Body of pancreas (tissue), 4 donors: ENCODE results near the gene TIMP4. TPM values are rescaled to one million over a fixed set of nuclear protein-coding genes. Genes with fewer than 3 reads are reported as not detected.

Experiments
- ATAC-seq: fragments of 150-250 bp; one replicate; pipeline ENCODE4 v1.9.1; 2016
- DNase-seq, 4 donors: peaks; one replicate each; pipeline ENCODE4 v3.0.0-alpha.2; 2019
- H3K27ac ChIP-seq, 4 donors: fragments of 200-600 bp; sonication (generic); 1 replicate in 3 of 4; 2 replicates in 1 of 4; pipeline versions ENCODE4 v1.5.1 to v1.6.1; 2016 to 2019; ENCODE audit warnings: mild to moderate bottlenecking in 1 of 4, mixed read lengths in 1 of 4, moderate library complexity in 1 of 4
- H3K27me3 ChIP-seq, 2 donors: fragments of 200-600 bp; sonication (generic); one replicate each; pipeline ENCODE4 v1.6.0; 2016; ENCODE audit warnings: mild to moderate bottlenecking in 1 of 2
- H3K36me3 ChIP-seq, 2 donors: fragments of 200-600 bp; sonication (generic); replicated peaks in 1 of 2; 2 replicates each; pipeline ENCODE4 v1.5.1; 2016; ENCODE audit warnings: low read depth in 2 of 2; ENCODE audit not compliant: insufficient read depth in 1 of 2
- H3K4me1 ChIP-seq: fragments of 200-600 bp; sonication (generic); one replicate; pipeline ENCODE4 v1.6.0; 2016
- H3K4me3 ChIP-seq, 2 donors: fragments of 200-600 bp; sonication (generic); 1 replicate in 1 of 2; 2 replicates in 1 of 2; pipeline ENCODE4 v1.5.1; 2016 to 2019
- H3K9me3 ChIP-seq, 3 donors: fragments of 200-600 bp; sonication (generic); 1 replicate in 2 of 3; 2 replicates in 1 of 3; pipeline ENCODE4 v1.5.1; 2016
- POLR2A ChIP-seq, 3 donors: fragments of 450-650 bp; IDR thresholded peaks; one replicate each; pipeline ENCODE4 v1.6.1; 2016; ENCODE audit warnings: antibody characterized with exemption in 3 of 3, mild to moderate bottlenecking in 2 of 3
- WGBS, 2 donors: methylation state at CpG; one replicate each; pipeline ENCODE4 v1.1.5; 2017; 5-methylcytosine and 5-hydroxymethylcytosine counted together
- intact Hi-C: fragments of 100-400 bp; cut with DNase I; formaldehyde crosslinking; loops from one replicate; pipeline ENCODE4 v1.15.1; 2023
- total RNA-seq, 2 donors: library from RNA; depleted of rRNA; stranded (reverse); fragments of >200 nt; gene quantifications; one replicate each; pipeline ENCODE4 v1.1.0, GENCODE V29; 2016
- TF ChIP-seq, protein P1 (sequence below), 7 experiments: fragments of 450-650 bp in 4 of 7; fragments of 200-600 bp in 3 of 7; sonication (generic) in 3 of 7; IDR thresholded peaks; one replicate each; pipeline ENCODE4 v1.5.1; 2016 to 2019; ENCODE audit warnings: antibody characterized with exemption in 7 of 7

Gene TIMP4
- total RNA-seq, 2 donors from 2014 or later = 11.7 to 41.5 TPM

DNA sequence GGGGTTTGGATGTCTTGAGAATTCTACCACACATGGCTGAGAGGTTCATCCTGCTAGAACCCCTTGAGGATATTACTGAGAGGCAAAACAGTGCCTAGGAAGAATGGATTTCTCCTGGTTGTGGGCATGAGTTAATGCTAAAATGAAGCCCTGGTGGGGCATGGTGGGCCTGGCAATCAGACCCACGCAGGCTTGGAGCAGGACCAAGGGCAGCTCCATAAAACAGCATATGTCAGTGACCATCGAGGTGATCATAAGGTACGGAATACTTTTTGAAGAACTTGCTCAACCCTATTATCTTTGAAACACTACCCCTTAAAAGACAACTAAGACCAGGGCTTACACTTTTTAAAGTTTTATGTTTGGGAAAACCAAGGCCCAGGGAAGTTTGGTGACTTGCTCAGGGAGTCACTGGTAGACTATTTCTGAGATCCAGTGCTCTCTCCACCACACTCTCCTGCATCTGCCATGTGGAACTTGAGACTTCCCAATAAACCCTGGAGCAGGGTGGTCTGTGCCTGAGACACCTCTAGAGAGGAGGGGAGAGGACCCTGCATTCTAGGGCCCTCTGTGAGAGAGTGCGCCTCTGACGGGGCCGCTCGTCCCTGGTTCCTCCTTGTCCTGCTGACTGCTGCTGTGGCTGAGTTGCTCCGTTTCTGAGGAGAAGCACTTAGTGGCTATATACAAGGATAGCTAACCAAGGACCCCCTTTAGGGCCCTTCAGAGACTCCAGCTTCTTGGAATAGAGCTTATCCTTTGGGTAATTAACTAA is 28.0 kb upstream of the TIMP4 start:
- intact Hi-C loops = no loop called here
- no peaks in the 10 kb centered on the region for H3K27me3 ChIP-seq
- H3K4me3 ChIP-seq = no peak overlapping the region
- 76 to 81% methylated on average over 8 of the region's 8 CpGs for WGBS, 2 donors
- H3K9me3 ChIP-seq = no peaks in the 10 kb centered on the region
- ATAC-seq (no peak), DNase-seq (no peak)
- peak overlapping the region in 1 of 4 donors; percentile 58 for H3K27ac ChIP-seq
- H3K4me1 ChIP-seq = no peaks in the 10 kb centered on the region
- TF ChIP-seq, protein P1, sequence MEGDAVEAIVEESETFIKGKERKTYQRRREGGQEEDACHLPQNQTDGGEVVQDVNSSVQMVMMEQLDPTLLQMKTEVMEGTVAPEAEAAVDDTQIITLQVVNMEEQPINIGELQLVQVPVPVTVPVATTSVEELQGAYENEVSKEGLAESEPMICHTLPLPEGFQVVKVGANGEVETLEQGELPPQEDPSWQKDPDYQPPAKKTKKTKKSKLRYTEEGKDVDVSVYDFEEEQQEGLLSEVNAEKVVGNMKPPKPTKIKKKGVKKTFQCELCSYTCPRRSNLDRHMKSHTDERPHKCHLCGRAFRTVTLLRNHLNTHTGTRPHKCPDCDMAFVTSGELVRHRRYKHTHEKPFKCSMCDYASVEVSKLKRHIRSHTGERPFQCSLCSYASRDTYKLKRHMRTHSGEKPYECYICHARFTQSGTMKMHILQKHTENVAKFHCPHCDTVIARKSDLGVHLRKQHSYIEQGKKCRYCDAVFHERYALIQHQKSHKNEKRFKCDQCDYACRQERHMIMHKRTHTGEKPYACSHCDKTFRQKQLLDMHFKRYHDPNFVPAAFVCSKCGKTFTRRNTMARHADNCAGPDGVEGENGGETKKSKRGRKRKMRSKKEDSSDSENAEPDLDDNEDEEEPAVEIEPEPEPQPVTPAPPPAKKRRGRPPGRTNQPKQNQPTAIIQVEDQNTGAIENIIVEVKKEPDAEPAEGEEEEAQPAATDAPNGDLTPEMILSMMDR (IDR thresholded peaks at IDR 0.05) = no peak
- TF ChIP-seq POLR2A (IDR thresholded peaks at IDR 0.05) = no peak
- H3K36me3 ChIP-seq = no peaks in the 10 kb centered on the region

DNA sequence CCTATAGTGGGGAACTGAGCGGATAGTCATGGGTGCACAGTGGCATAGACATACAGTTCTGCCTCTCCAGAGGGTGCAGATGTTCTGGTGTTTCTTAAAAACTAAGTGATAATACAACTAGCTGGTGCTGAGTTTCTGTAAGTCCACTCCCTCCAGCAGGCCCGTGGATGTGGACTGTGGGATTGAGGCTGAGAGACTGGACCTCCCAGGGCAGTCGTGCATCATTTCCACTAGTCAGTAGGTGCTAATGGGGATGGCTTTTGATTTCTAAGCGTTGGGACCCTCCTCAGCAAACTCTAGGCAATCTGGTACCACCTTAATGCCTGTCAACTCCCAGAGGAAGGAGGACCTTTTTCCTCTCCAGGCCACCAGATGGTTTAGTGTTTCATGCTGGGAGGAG is 27.3 kb upstream of the TIMP4 start:
- Histone ChIP-seq H3K4me1 (no peaks in the 10 kb centered on the region), H3K27ac (no peak overlapping the region), H3K4me3 (no peak overlapping the region), H3K27me3 (no peaks in the 10 kb centered on the region), H3K9me3 (no peaks in the 10 kb centered on the region), H3K36me3 (no peaks in the 10 kb centered on the region)
- TF ChIP-seq POLR2A (IDR thresholded peaks at IDR 0.05) = no peak
- TF ChIP-seq, protein P1 (IDR thresholded peaks at IDR 0.05) = no peak
- DNase-seq = no peak
- intact Hi-C loops = no loop called here
- no peak for ATAC-seq
- WGBS, 2 donors = 54 to 66% methylated on average over 3 to 4 of the region's 4 CpGs

DNA sequence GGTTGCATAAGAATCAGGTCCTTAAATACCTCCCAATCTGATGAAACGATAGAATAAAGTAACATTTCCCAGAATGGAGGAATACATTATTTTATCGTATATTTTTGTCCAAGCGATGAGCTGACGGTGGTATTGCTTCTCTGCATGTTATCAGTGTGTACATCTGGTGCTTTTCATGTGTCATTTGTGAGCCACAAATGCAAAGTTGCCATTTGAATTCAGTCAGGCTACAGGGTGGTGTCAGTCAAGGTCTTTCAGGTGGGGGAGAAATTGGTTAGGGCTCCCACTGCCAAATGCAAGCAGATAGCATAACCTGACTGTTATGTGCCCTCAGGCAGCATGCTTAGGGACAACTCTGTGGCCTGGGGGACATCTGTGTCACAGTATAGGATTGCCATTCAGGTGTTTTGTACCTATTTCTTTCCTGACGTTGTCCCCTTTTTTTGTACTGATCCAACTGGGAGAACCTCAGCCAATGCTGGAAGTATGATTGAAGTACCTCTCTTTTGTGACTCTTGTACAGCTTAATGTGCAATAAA is 26.5 kb upstream of the TIMP4 start:
- intact Hi-C loops = no loop called here
- TF ChIP-seq, protein P1 (IDR thresholded peaks at IDR 0.05) = no peak
- TF ChIP-seq POLR2A (IDR thresholded peaks at IDR 0.05) = no peak
- no peaks in the 10 kb centered on the region for H3K36me3 ChIP-seq
- no peaks in the 10 kb centered on the region for H3K27me3 ChIP-seq
- DNase-seq = no peak
- ATAC-seq = no peak
- no peaks in the 10 kb centered on the region for H3K4me1 ChIP-seq
- WGBS, 2 donors = 65 to 68% methylated on average over 5 of the region's 5 CpGs
- H3K27ac ChIP-seq = no peak overlapping the region
- H3K4me3 ChIP-seq = no peak overlapping the region
- no peaks in the 10 kb centered on the region for H3K9me3 ChIP-seq

DNA sequence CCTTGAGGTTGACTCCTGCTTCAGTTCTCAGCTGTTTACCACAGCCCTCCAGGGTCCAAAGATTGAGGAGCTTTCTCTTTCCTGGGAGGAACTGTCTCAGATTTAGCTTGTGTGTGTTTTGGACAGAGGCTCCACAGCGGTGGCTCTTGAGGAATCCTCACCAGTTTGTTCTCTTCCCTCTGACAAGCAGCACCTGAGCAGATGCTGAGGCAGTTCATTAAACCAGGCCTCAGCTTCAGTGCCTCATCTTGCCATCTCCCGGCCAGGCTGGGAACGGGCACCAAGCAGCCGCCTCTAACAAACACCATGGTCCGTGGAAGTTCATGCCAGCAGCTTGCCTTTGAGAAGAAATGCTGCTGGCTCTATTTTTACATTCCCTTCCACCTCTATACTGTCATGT is 25.8 kb upstream of the TIMP4 start:
- WGBS, 2 donors = 89 to 91% methylated on average over 4 to 5 of the region's 5 CpGs
- no peak overlapping the region for H3K27ac ChIP-seq
- intact Hi-C loops = no loop called here
- H3K36me3 ChIP-seq = no peaks in the 10 kb centered on the region
- H3K4me1 ChIP-seq = no peaks in the 10 kb centered on the region
- H3K4me3 ChIP-seq = no peak overlapping the region
- TF ChIP-seq POLR2A (IDR thresholded peaks at IDR 0.05) = no peak
- TF ChIP-seq, protein P1 (IDR thresholded peaks at IDR 0.05) = no peak
- no peaks in the 10 kb centered on the region for H3K9me3 ChIP-seq
- H3K27me3 ChIP-seq = no peaks in the 10 kb centered on the region
- DNase-seq (no peak), ATAC-seq (no peak)
